ENCODE measurements around the gene RAB31. TPM values are rescaled to one million over a fixed set of nuclear protein-coding genes. Genes with fewer than 3 reads are reported as not detected.

Gene RAB31
- total and polyA plus RNA-seq, 2 of the 13 experiments (the other 11 are each of a cell fraction or from before 2014, with no cell fraction given): 1.1 to 1.7 TPM

GRCh38 chr18:9806905-9807304 is 98.8 kb downstream of the RAB31 start (continued):
- no peak for TF ChIP-seq ZNF543 (CRISPR knock-in tag; IDR thresholded peaks at IDR 0.05)
- TF ChIP-seq ZNF607 (CRISPR knock-in tag; IDR thresholded peaks at IDR 0.05; ENCODE audit: borderline replicate concordance): no peak
- peak; percentile 88 for TF ChIP-seq HIC2 (CRISPR knock-in tag; IDR thresholded peaks at IDR 0.05; ENCODE audit: low read depth)
- TF ChIP-seq ZNF75D (CRISPR knock-in tag; IDR thresholded peaks at IDR 0.05; ENCODE audit: borderline replicate concordance): no peak
- peak; percentile 67 for TF ChIP-seq TBX2 (CRISPR knock-in tag; IDR thresholded peaks at IDR 0.05; ENCODE audit: borderline replicate concordance)
- TF ChIP-seq, protein P1, sequence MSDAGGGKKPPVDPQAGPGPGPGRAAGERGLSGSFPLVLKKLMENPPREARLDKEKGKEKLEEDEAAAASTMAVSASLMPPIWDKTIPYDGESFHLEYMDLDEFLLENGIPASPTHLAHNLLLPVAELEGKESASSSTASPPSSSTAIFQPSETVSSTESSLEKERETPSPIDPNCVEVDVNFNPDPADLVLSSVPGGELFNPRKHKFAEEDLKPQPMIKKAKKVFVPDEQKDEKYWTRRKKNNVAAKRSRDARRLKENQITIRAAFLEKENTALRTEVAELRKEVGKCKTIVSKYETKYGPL (CRISPR knock-in tag; IDR thresholded peaks at IDR 0.05): no peak
- TF ChIP-seq, protein P2, sequence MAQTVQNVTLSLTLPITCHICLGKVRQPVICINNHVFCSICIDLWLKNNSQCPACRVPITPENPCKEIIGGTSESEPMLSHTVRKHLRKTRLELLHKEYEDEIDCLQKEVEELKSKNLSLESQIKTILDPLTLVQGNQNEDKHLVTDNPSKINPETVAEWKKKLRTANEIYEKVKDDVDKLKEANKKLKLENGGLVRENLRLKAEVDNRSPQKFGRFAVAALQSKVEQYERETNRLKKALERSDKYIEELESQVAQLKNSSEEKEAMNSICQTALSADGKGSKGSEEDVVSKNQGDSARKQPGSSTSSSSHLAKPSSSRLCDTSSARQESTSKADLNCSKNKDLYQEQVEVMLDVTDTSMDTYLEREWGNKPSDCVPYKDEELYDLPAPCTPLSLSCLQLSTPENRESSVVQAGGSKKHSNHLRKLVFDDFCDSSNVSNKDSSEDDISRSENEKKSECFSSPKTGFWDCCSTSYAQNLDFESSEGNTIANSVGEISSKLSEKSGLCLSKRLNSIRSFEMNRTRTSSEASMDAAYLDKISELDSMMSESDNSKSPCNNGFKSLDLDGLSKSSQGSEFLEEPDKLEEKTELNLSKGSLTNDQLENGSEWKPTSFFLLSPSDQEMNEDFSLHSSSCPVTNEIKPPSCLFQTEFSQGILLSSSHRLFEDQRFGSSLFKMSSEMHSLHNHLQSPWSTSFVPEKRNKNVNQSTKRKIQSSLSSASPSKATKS (CRISPR knock-in tag; IDR thresholded peaks at IDR 0.05): no peak
- no peak for TF ChIP-seq ZSCAN21 (CRISPR knock-in tag; IDR thresholded peaks at IDR 0.05; ENCODE audit: borderline replicate concordance)
- TF ChIP-seq, protein P3, sequence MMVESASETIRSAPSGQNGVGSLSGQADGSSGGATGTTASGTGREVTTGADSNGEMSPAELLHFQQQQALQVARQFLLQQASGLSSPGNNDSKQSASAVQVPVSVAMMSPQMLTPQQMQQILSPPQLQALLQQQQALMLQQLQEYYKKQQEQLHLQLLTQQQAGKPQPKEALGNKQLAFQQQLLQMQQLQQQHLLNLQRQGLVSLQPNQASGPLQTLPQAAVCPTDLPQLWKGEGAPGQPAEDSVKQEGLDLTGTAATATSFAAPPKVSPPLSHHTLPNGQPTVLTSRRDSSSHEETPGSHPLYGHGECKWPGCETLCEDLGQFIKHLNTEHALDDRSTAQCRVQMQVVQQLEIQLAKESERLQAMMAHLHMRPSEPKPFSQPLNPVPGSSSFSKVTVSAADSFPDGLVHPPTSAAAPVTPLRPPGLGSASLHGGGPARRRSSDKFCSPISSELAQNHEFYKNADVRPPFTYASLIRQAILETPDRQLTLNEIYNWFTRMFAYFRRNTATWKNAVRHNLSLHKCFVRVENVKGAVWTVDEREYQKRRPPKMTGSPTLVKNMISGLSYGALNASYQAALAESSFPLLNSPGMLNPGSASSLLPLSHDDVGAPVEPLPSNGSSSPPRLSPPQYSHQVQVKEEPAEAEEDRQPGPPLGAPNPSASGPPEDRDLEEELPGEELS (CRISPR knock-in tag; IDR thresholded peaks at IDR 0.05): 0 out of 2 replicates have a peak, but pooled peaks have one; percentile 42
- TF ChIP-seq GTF3A (CRISPR knock-in tag; conservative IDR thresholded peaks at IDR 0.05): no peak
- no peak for TF ChIP-seq CC2D1A (CRISPR knock-in tag; IDR thresholded peaks at IDR 0.05)
- TF ChIP-seq PBX2 (CRISPR knock-in tag; IDR thresholded peaks at IDR 0.05): no peak
- no peak for TF ChIP-seq ZSCAN9 (CRISPR knock-in tag; IDR thresholded peaks at IDR 0.05; ENCODE audit: borderline replicate concordance)
- TF ChIP-seq ZHX1 (CRISPR knock-in tag; IDR thresholded peaks at IDR 0.05; ENCODE audit: low read depth): no peak
- peak; percentile 43; the same call in 1 of the 2 replicates for TF ChIP-seq SIX4 (CRISPR knock-in tag; IDR thresholded peaks at IDR 0.05)
- TF ChIP-seq ELF3 (CRISPR knock-in tag; IDR thresholded peaks at IDR 0.05): peak; percentile 42; the same call in 1 of the 2 replicates
- 0 out of 2 replicates have a peak, but pooled peaks have one; percentile 65 for TF ChIP-seq ZNF564 (CRISPR knock-in tag; IDR thresholded peaks at IDR 0.05)
- no peak for TF ChIP-seq ZMYM2 (CRISPR knock-in tag; IDR thresholded peaks at IDR 0.05)
- no peak for TF ChIP-seq ZNF264 (CRISPR knock-in tag; IDR thresholded peaks at IDR 0.05)
